ENCODE data around the gene CDC7. TPM values are rescaled to one million over a fixed set of nuclear protein-coding genes. Genes with fewer than 3 reads are reported as not detected.

CDC7 gene
- total RNA-seq, 2 donors from 2014 or later, result 3.5 to 10.3 TPM

GRCh38 chr1:91548376-91549040 is 47.9 kb downstream of the CDC7 start:
- Histone ChIP-seq H3K9ac (ENCODE audit: low read depth in 2 of 2, low read length in 2 of 2) (no peak overlapping the region), H3K9me3 (no peaks in the 10 kb centered on the region), H3K27me3 (no peaks in the 10 kb centered on the region), H3K4me3 (no peak overlapping the region), H3K27ac (no peak overlapping the region), H3K4me1 (no peaks in the 10 kb centered on the region), H3K36me3 (no peaks in the 10 kb centered on the region)
- TF ChIP-seq, protein P1, sequence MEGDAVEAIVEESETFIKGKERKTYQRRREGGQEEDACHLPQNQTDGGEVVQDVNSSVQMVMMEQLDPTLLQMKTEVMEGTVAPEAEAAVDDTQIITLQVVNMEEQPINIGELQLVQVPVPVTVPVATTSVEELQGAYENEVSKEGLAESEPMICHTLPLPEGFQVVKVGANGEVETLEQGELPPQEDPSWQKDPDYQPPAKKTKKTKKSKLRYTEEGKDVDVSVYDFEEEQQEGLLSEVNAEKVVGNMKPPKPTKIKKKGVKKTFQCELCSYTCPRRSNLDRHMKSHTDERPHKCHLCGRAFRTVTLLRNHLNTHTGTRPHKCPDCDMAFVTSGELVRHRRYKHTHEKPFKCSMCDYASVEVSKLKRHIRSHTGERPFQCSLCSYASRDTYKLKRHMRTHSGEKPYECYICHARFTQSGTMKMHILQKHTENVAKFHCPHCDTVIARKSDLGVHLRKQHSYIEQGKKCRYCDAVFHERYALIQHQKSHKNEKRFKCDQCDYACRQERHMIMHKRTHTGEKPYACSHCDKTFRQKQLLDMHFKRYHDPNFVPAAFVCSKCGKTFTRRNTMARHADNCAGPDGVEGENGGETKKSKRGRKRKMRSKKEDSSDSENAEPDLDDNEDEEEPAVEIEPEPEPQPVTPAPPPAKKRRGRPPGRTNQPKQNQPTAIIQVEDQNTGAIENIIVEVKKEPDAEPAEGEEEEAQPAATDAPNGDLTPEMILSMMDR (IDR thresholded peaks at IDR 0.05), result no peak
- intact Hi-C loops (cut with DNase I), result no loop called here
- DNase-seq, result no peak

GRCh38 chr1:91549041-91549735 is 48.5 kb downstream of the CDC7 start:
- Histone ChIP-seq H3K27me3 (no peaks in the 10 kb centered on the region), H3K9ac (ENCODE audit: low read depth in 2 of 2, low read length in 2 of 2) (no peak overlapping the region), H3K27ac (no peak overlapping the region), H3K36me3 (no peaks in the 10 kb centered on the region), H3K9me3 (no peaks in the 10 kb centered on the region), H3K4me3 (no peak overlapping the region), H3K4me1 (no peaks in the 10 kb centered on the region)
- no peak for DNase-seq
- intact Hi-C loops (cut with DNase I), result no loop called here
- TF ChIP-seq, protein P1 (IDR thresholded peaks at IDR 0.05), result no peak

- H3K9ac ChIP-seq (ENCODE audit: low read depth in 2 of 2, low read length in 2 of 2), result no peak overlapping the region
- no peaks in the 10 kb centered on the region for H3K4me1 ChIP-seq
- H3K36me3 ChIP-seq, result no peaks in the 10 kb centered on the region
- H3K4me3 ChIP-seq, result no peak overlapping the region
- H3K27ac ChIP-seq, result no peak overlapping the region
- intact Hi-C loops (cut with DNase I), result no loop called here
- TF ChIP-seq, protein P1 (IDR thresholded peaks at IDR 0.05), result no peak
- H3K9me3 ChIP-seq, result no peaks in the 10 kb centered on the region
- no peaks in the 10 kb centered on the region for H3K27me3 ChIP-seq
- DNase-seq, result no peak
Measured at GRCh38 chr1:91550961-91551360, 50.3 kb downstream of the CDC7 start.

DNA sequence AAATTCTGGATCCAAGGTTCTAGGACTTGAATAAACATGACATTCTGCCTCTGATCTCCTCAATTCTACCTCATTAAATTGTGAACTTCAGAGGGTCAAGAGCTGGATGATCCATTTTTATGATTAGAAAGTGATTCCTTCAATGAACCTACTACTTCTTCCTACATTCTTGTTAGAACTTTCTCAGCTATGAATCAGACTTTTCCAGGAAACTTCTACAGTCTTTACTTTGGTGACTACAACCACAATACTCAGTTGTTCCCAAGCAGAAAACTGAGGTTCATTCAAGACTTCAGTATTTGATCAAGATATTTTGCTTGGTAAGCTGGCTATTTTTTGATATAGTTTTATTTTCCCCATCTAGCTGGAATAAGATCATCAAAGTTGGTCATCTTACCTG is 51.4 kb downstream of the CDC7 start:
- H3K36me3 ChIP-seq, result no peaks in the 10 kb centered on the region
- H3K27me3 ChIP-seq, result no peaks in the 10 kb centered on the region
- intact Hi-C loops (cut with DNase I), result no loop called here
- TF ChIP-seq, protein P1 (IDR thresholded peaks at IDR 0.05), result no peak
- DNase-seq, result no peak
- H3K4me3 ChIP-seq, result no peak overlapping the region
- no peak overlapping the region for H3K27ac ChIP-seq
- no peaks in the 10 kb centered on the region for H3K9me3 ChIP-seq
- H3K4me1 ChIP-seq, result no peaks in the 10 kb centered on the region
- no peak overlapping the region for H3K9ac ChIP-seq (ENCODE audit: low read depth in 2 of 2, low read length in 2 of 2)

DNA sequence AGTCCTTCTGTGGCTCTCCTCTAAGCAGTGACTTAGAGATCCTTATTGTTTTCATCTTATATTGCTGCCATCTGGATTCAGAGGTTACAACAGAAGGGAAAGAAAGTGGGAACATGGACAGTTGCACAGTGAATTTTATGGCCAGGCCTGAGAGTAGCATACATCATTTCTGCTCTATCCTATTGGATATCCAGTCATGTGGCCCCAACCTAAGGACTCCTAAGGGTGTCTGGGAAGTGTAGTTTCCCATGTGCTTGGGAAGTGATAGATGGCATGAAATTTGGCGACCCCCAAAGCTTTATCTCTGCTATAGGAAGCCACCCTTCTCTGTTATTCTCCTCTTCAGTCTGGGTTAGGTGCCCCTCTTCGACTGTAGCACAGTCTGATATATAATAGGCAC is 51.9 kb downstream of the CDC7 start:
- Histone ChIP-seq H3K36me3 (no peaks in the 10 kb centered on the region), H3K9me3 (no peaks in the 10 kb centered on the region), H3K27me3 (no peaks in the 10 kb centered on the region), H3K4me1 (no peaks in the 10 kb centered on the region), H3K4me3 (no peak overlapping the region), H3K27ac (no peak overlapping the region), H3K9ac (ENCODE audit: low read depth in 2 of 2, low read length in 2 of 2) (no peak overlapping the region)
- TF ChIP-seq, protein P1 (IDR thresholded peaks at IDR 0.05), result no peak
- intact Hi-C loops (cut with DNase I), result no loop called here
- no peak for DNase-seq
